Body of pancreas (tissue), 4 donors: ENCODE measurements around the gene NUDT15. TPM values are rescaled to one million over a fixed set of nuclear protein-coding genes. Genes with fewer than 3 reads are reported as not detected.
"Not testable (repeated sequence)": the region's sequence is repeated elsewhere in the genome, so short reads cannot be mapped to it uniquely, and the experiment has no call there.

Experiments used
- ATAC-seq: fragments of 150-250 bp; one replicate; pipeline ENCODE4 v1.9.1; 2016
- DNase-seq, 4 donors: peaks; one replicate each; pipeline ENCODE4 v3.0.0-alpha.2; 2019
- H3K27ac ChIP-seq, 4 donors: fragments of 200-600 bp; sonication (generic); 1 replicate in 3 of 4; 2 replicates in 1 of 4; pipeline versions ENCODE4 v1.5.1 to v1.6.1; 2016 to 2019; ENCODE audit warnings: mild to moderate bottlenecking in 1 of 4, mixed read lengths in 1 of 4, moderate library complexity in 1 of 4
- H3K27me3 ChIP-seq, 2 donors: fragments of 200-600 bp; sonication (generic); one replicate each; pipeline ENCODE4 v1.6.0; 2016; ENCODE audit warnings: mild to moderate bottlenecking in 1 of 2
- H3K36me3 ChIP-seq, 2 donors: fragments of 200-600 bp; sonication (generic); replicated peaks in 1 of 2; 2 replicates each; pipeline ENCODE4 v1.5.1; 2016; ENCODE audit warnings: low read depth in 2 of 2; ENCODE audit not compliant: insufficient read depth in 1 of 2
- H3K4me1 ChIP-seq: fragments of 200-600 bp; sonication (generic); one replicate; pipeline ENCODE4 v1.6.0; 2016
- H3K4me3 ChIP-seq, 2 donors: fragments of 200-600 bp; sonication (generic); 1 replicate in 1 of 2; 2 replicates in 1 of 2; pipeline ENCODE4 v1.5.1; 2016 to 2019
- H3K9me3 ChIP-seq, 3 donors: fragments of 200-600 bp; sonication (generic); 1 replicate in 2 of 3; 2 replicates in 1 of 3; pipeline ENCODE4 v1.5.1; 2016
- CTCF ChIP-seq, 7 experiments: fragments of 450-650 bp in 4 of 7; fragments of 200-600 bp in 3 of 7; sonication (generic) in 3 of 7; IDR thresholded peaks; one replicate each; pipeline ENCODE4 v1.5.1; 2016 to 2019; ENCODE audit warnings: antibody characterized with exemption in 7 of 7
- POLR2A ChIP-seq, 3 donors: fragments of 450-650 bp; IDR thresholded peaks; one replicate each; pipeline ENCODE4 v1.6.1; 2016; ENCODE audit warnings: antibody characterized with exemption in 3 of 3, mild to moderate bottlenecking in 2 of 3
- WGBS, 2 donors: methylation state at CpG; one replicate each; pipeline ENCODE4 v1.1.5; 2017; 5-methylcytosine and 5-hydroxymethylcytosine counted together
- intact Hi-C: fragments of 100-400 bp; cut with DNase I; formaldehyde crosslinking; loops from one replicate; pipeline ENCODE4 v1.15.1; 2023
- total RNA-seq, 2 donors: library from RNA; depleted of rRNA; stranded (reverse); fragments of >200 nt; gene quantifications; one replicate each; pipeline ENCODE4 v1.1.0, GENCODE V29; 2016

NUDT15 gene
- total RNA-seq, 2 donors from 2014 or later, result 4.2 to 4.9 TPM

GRCh38 chr13:48050550-48050949 lies 13.0 kb downstream of the NUDT15 start:
- no peak for ATAC-seq
- DNase-seq, result no peak
- H3K27ac ChIP-seq, result no peak overlapping the region
- no peaks in the 10 kb centered on the region for H3K27me3 ChIP-seq
- H3K4me1 ChIP-seq, result no peaks in the 10 kb centered on the region
- no peak for TF ChIP-seq CTCF (IDR thresholded peaks at IDR 0.05)
- TF ChIP-seq POLR2A (IDR thresholded peaks at IDR 0.05), result no peak
- no peak overlapping the region for H3K4me3 ChIP-seq
- no peaks in the 10 kb centered on the region for H3K9me3 ChIP-seq
- WGBS, 2 donors, result 91 to 93% methylated on average over 3 of the region's 3 CpGs
- no peaks in the 10 kb centered on the region for H3K36me3 ChIP-seq
- intact Hi-C loops, result no loop called here

- Histone ChIP-seq H3K9me3 (no peaks in the 10 kb centered on the region), H3K36me3 (no peaks in the 10 kb centered on the region), H3K4me1 (no peaks in the 10 kb centered on the region), H3K4me3 (no peak overlapping the region), H3K27me3 (no peaks in the 10 kb centered on the region), H3K27ac (no peak overlapping the region)
- DNase-seq, result no peak
- no peak for TF ChIP-seq CTCF (IDR thresholded peaks at IDR 0.05)
- TF ChIP-seq POLR2A (IDR thresholded peaks at IDR 0.05), result no peak
- no peak for ATAC-seq
- intact Hi-C loops, result no loop called here
- WGBS, 2 donors, result 90 to 92% methylated on average over 6 of the region's 6 CpGs
These were observed 17.1 kb downstream of the NUDT15 start for GRCh38 chr13:48054601-48055000.

GRCh38 chr13:48055712-48056111 lies 18.2 kb downstream of the NUDT15 start:
- TF ChIP-seq POLR2A (IDR thresholded peaks at IDR 0.05) (no peak), CTCF (IDR thresholded peaks at IDR 0.05) (no peak)
- Histone ChIP-seq H3K4me3 (no peak overlapping the region), H3K4me1 (no peaks in the 10 kb centered on the region), H3K27ac (no peak overlapping the region), H3K27me3 (no peaks in the 10 kb centered on the region), H3K36me3 (no peaks in the 10 kb centered on the region), H3K9me3 (no peaks in the 10 kb centered on the region)
- ATAC-seq, result no peak
- 88 to 92% methylated on average over 5 of the region's 5 CpGs for WGBS, 2 donors
- intact Hi-C loops, result no loop called here
- no peak for DNase-seq

GRCh38 chr13:48058536-48058935 lies 21.0 kb downstream of the NUDT15 start:
- ATAC-seq, H3K27me3 ChIP-seq, H3K27ac ChIP-seq, H3K9me3 ChIP-seq, H3K36me3 ChIP-seq, H3K4me1 ChIP-seq, H3K4me3 ChIP-seq, intact Hi-C loops, DNase-seq: not testable (repeated sequence)
- 91 to 93% methylated on average over 6 of the region's 6 CpGs for WGBS, 2 donors

- H3K36me3 ChIP-seq, H3K9me3 ChIP-seq, H3K4me1 ChIP-seq, DNase-seq, H3K4me3 ChIP-seq, ATAC-seq, H3K27me3 ChIP-seq, H3K27ac ChIP-seq, intact Hi-C loops: not testable (repeated sequence)
- 59 to 66% methylated on average over 5 of the region's 5 CpGs for WGBS, 2 donors
These were observed 22.4 kb downstream of the NUDT15 start for GRCh38 chr13:48059951-48060350.

GRCh38 chr13:48066310-48066989 lies 28.9 kb downstream of the NUDT15 start:
- Histone ChIP-seq H3K4me3 (no peak overlapping the region), H3K9me3 (peaks cover 0 to 48% (median 0%) of the 10 kb centered on the region in 3 donors), H3K27ac (no peak overlapping the region), H3K36me3 (peaks cover 2 to 4% of the 10 kb centered on the region in 2 donors), H3K27me3 (no peaks in the 10 kb centered on the region), H3K4me1 (no peaks in the 10 kb centered on the region)
- DNase-seq (no peak), ATAC-seq (no peak)
- intact Hi-C loops, result no loop called here
- 96 to 97% methylated on average over 3 of the region's 3 CpGs for WGBS, 2 donors
- TF ChIP-seq CTCF (IDR thresholded peaks at IDR 0.05), result no peak
- no peak for TF ChIP-seq POLR2A (IDR thresholded peaks at IDR 0.05)
